ENCODE data around the gene VPS16. TPM values are rescaled to one million over a fixed set of nuclear protein-coding genes. Genes with fewer than 3 reads are reported as not detected.
"Not testable (repeated sequence)": the region's sequence is repeated elsewhere in the genome, so short reads cannot be mapped to it uniquely, and the experiment has no call there.

Gene VPS16
- total RNA-seq, 2 experiments from 2014 or later, result 47.0 to 55.2 TPM

DNA sequence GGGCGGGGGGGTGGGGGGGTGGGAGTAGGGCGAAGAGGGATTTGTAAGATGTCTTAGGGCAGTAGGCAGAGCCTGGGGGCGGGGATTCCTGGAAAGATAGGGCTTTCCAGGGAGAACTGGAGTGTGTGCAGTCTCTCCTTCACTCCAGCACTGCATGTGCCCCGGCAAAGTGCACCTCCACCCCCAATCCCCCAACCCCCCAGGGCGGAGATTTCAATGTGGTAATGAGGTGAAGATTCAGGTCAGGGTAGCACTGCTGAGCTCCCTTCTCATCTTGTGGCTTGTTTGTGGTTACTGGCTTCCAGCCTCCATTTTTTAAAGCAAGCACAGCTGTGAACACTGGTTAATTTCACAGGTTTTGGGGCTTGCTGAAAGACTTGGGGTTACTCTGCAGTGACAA, 18.5 kb upstream of the VPS16 start:
- ChIA-PET POLR2A (no interaction called here), CTCF (interaction anchor here (0.7 to 1.6 kb wide), 4 partner anchors 10 to 22 kb away, joined by 3 to 6 read pairs (median 4); no protein-coding TSS in a partner anchor)
- peaks cover 32% of the 10 kb centered on the region for H3K4me1 Mint-ChIP-seq (ENCODE audit: low read depth)
- H3K4me3 Mint-ChIP-seq, result peak overlapping the region; percentile 25
- no peaks in the 10 kb centered on the region for H3K9me3 Mint-ChIP-seq (ENCODE audit: insufficient read depth)
- peak; percentile 90 for ATAC-seq
- no peak overlapping the region for H3K27ac Mint-ChIP-seq
- no peaks in the 10 kb centered on the region for H3K36me3 Mint-ChIP-seq (ENCODE audit: low read depth)
- DNase-seq, result peak; percentile 82
- peaks cover 47% of the 10 kb centered on the region for H3K27me3 Mint-ChIP-seq (ENCODE audit: low read depth)

DNA sequence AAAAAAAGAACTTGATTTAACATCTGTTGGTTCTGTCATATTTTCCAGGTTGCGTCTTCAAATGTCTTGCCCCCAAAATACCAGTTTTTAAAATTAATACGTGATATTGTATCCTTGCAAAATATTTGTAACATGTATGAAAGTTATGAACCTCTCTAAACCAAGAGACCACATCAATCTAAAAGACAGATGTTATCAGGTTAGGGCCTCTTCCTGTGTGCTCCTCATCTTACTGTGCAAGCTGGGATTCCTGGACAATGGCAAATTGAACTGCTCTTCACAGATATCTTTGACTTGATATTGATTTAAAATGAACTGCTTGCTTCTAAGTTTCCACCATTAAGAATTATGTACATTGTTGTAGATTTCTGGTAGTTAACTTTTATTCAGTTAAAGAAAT, 14.8 kb upstream of the VPS16 start:
- Mint-ChIP-seq H3K27me3 (ENCODE audit: low read depth) (peaks cover 44% of the 10 kb centered on the region), H3K9me3 (ENCODE audit: insufficient read depth) (no peaks in the 10 kb centered on the region), H3K4me3 (peak overlapping the region; percentile 36), H3K27ac (no peak overlapping the region), H3K4me1 (ENCODE audit: low read depth) (peaks cover 26% of the 10 kb centered on the region), H3K36me3 (ENCODE audit: low read depth) (no peaks in the 10 kb centered on the region)
- DNase-seq, result no peak
- CTCF ChIA-PET, result interaction anchor here (0.6 to 1.4 kb wide), 2 partner anchors 11 to 337 kb away, joined by 3 read pairs; no protein-coding TSS in a partner anchor
- ATAC-seq, result peak; percentile 48
- POLR2A ChIA-PET, result interaction anchor here (0.6 kb wide), 1 partner anchor 21 kb away, joined by 3 read pairs; no protein-coding TSS in a partner anchor

DNA sequence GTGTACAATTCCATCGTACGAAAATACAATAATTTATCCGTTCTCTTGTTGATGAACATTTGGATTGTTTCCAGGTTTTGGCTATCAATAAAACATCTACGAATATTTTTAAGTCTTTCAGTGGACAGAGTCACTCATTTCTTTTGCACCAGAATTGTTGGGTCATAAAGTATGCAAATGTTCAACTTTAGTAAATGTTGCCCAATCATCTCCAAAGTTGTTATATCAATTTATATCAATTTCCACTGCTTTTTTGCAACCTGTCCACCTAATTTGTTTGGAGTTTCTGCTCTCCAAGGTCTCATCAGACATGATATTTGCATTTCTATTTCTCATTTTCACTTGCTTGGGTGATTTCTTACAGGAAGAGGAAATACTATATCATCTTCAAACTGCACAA, 13.9 kb upstream of the VPS16 start:
- Mint-ChIP-seq H3K4me3 (no peak overlapping the region), H3K9me3 (ENCODE audit: insufficient read depth) (no peaks in the 10 kb centered on the region), H3K4me1 (ENCODE audit: low read depth) (peaks cover 22% of the 10 kb centered on the region), H3K27ac (no peak overlapping the region), H3K36me3 (ENCODE audit: low read depth) (no peaks in the 10 kb centered on the region), H3K27me3 (ENCODE audit: low read depth) (peaks cover 38% of the 10 kb centered on the region)
- ChIA-PET CTCF (interaction anchor here (1.4 kb wide), 1 partner anchor 10 kb away, joined by 3 read pairs; no protein-coding TSS in a partner anchor), POLR2A (no interaction called here)
- ATAC-seq (no peak), DNase-seq (no peak)

DNA sequence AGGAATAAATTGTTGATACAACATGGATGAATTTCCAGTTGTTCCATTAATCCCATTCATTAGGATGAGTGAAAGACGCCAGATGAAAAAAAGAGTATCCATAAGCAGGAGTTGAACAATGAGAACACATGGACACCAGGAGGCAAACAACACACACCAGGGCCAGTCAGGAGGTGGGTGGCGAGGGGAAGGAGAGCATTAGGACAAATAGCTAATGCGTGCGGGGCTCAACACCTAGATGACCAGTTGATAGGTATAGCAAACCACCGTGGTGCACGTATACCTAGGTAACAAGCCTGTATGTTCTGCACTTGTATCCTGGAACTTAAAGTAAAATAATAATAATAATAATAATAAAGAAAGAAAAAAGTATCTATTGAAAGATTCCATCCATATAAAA, 11.2 kb upstream of the VPS16 start:
- H3K9me3 Mint-ChIP-seq (ENCODE audit: insufficient read depth), result no peaks in the 10 kb centered on the region
- ChIA-PET CTCF (no interaction called here), POLR2A (no interaction called here)
- no peak for DNase-seq
- peaks cover 19% of the 10 kb centered on the region for H3K4me1 Mint-ChIP-seq (ENCODE audit: low read depth)
- H3K36me3 Mint-ChIP-seq (ENCODE audit: low read depth), result no peaks in the 10 kb centered on the region
- no peak overlapping the region for H3K4me3 Mint-ChIP-seq
- no peak for ATAC-seq
- H3K27ac Mint-ChIP-seq, result no peak overlapping the region
- peaks cover 37% of the 10 kb centered on the region for H3K27me3 Mint-ChIP-seq (ENCODE audit: low read depth)

DNA sequence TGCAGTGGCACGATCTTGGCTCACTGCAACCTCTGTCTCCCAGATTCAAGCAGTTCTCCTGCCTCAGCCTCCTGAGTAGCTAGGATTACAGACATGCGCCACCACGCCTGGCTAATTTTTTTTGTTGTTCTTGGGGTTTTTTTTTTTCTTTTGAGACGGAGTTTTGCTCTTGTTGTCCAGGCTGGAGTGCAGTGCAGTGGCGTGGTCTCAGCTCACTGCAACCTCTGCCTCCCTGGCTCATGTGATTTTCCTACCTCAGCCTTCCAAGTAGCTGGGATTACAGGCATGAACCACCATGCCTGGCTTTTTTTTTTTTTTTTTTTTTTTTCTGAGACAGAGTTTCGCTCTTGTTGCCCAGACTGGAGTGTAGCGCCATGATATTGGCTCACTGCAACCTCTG, 9.3 kb upstream of the VPS16 start:
- H3K9me3 Mint-ChIP-seq (ENCODE audit: insufficient read depth); DNase-seq; POLR2A ChIA-PET; H3K27ac Mint-ChIP-seq; H3K4me3 Mint-ChIP-seq; ATAC-seq; H3K36me3 Mint-ChIP-seq (ENCODE audit: low read depth): not testable (repeated sequence)
- peaks cover 14% of the 10 kb centered on the region for H3K4me1 Mint-ChIP-seq (ENCODE audit: low read depth)
- H3K27me3 Mint-ChIP-seq (ENCODE audit: low read depth), result peaks cover 34% of the 10 kb centered on the region
- CTCF ChIA-PET, result interaction anchor here (1.5 kb wide), 1 partner anchor 9 kb away, joined by 6 read pairs; no protein-coding TSS in a partner anchor

DNA sequence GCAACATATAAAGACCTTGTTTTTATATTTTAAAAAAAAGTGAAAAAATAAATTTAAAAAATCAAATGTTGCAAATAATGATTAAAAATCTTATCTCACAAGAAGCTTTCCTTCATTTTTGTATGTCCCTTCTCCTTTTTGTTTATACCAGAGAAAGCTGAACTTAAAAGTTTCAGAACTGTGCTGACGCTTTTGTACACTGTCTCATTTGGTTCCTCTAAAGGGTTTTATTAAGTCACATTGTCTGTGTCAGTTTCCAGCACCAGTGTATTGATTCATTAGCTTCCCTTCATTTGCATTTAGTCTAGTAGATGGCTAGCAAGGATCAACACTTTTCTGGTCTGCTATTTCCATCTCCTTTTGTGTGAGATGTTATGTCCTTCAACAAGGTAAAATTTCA, 6.8 kb upstream of the VPS16 start:
- ChIA-PET CTCF (interaction anchor here (1.0 to 1.3 kb wide), 2 partner anchors 12 to 149 kb away, joined by 3 to 4 read pairs; no protein-coding TSS in a partner anchor), POLR2A (no interaction called here)
- no peak for ATAC-seq
- H3K36me3 Mint-ChIP-seq (ENCODE audit: low read depth), result no peaks in the 10 kb centered on the region
- peaks cover 14% of the 10 kb centered on the region for H3K27me3 Mint-ChIP-seq (ENCODE audit: low read depth)
- no peak overlapping the region for H3K4me3 Mint-ChIP-seq
- peaks cover 3% of the 10 kb centered on the region for H3K4me1 Mint-ChIP-seq (ENCODE audit: low read depth)
- no peaks in the 10 kb centered on the region for H3K9me3 Mint-ChIP-seq (ENCODE audit: insufficient read depth)
- H3K27ac Mint-ChIP-seq, result no peak overlapping the region
- DNase-seq, result no peak

DNA sequence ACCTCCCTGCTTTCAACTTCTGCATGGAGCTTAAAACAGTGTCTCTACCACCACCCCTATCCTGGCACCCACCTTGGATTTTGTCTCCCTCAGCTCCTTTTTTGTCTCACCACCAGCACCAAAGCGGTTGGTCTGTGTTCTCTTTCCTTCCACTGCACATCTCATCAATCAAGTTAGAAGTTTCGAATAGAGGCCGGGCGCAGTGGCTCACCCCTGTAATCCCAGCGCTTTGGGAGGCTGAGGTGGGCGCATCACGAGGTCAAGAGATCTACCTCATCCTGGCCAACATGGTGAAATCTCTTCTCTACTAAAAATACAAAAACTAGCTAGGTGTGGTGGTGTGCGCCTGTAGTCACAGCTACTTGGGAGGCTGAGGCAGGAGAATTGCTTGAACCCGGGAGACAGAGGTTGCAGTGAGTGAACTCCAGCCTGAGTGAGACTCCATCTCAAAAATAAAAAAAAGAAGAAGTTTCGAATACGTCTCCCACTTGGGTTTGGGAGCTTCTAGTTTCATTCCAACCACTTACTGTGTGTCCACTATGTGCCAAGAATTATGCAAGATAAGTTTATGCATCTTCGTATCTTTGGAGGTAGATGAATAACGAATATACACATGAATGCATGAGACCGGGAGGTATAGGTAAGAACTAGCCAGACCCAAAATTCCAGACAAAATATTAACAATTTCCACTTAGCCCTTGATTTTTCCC, 6.0 kb upstream of the VPS16 start:
- H3K27me3 Mint-ChIP-seq (ENCODE audit: low read depth), result peaks cover 9% of the 10 kb centered on the region
- H3K9me3 Mint-ChIP-seq (ENCODE audit: insufficient read depth), result no peaks in the 10 kb centered on the region
- H3K4me3 Mint-ChIP-seq, result no peak overlapping the region
- ChIA-PET POLR2A (interaction anchor here (0.7 kb wide), 1 partner anchor 76 kb away, joined by 3 read pairs; no protein-coding TSS in a partner anchor), CTCF (interaction anchor here (1.0 to 1.3 kb wide), 2 partner anchors 12 to 149 kb away, joined by 3 to 4 read pairs; no protein-coding TSS in a partner anchor)
- DNase-seq, result no peak
- no peak overlapping the region for H3K27ac Mint-ChIP-seq
- ATAC-seq, result no peak
- peaks cover 3% of the 10 kb centered on the region for H3K36me3 Mint-ChIP-seq (ENCODE audit: low read depth)
- peaks cover 9% of the 10 kb centered on the region for H3K4me1 Mint-ChIP-seq (ENCODE audit: low read depth)

DNA sequence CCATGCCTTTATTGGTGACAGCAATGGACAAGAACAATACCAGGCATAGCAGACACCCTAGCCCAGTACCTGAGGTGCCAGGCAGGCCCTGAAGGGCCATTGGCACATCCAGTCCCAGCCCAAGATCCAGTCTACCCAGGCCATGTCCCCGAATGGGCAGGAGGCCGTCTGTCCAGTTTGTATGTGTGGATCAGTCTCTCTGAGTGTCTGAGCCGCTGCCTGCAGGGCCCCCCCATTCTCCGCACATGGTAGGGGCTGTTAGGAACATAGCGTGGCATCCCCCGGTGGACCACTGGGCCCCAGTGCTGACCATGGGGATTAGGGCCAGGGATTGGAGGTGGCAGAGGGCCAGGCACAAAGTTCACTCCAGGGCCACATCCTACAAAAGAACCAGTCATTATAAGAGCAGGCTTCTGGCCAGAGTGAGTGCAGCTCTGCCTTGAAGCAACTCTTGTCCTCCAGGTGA, 5.2 kb upstream of the VPS16 start:
- H3K9me3 Mint-ChIP-seq (ENCODE audit: insufficient read depth), result no peaks in the 10 kb centered on the region
- no peak overlapping the region for H3K4me3 Mint-ChIP-seq
- peaks cover 9% of the 10 kb centered on the region for H3K4me1 Mint-ChIP-seq (ENCODE audit: low read depth)
- peaks cover 4% of the 10 kb centered on the region for H3K36me3 Mint-ChIP-seq (ENCODE audit: low read depth)
- DNase-seq, result no peak
- H3K27me3 Mint-ChIP-seq (ENCODE audit: low read depth), result peaks cover 2% of the 10 kb centered on the region
- H3K27ac Mint-ChIP-seq, result no peak overlapping the region
- no peak for ATAC-seq
- POLR2A ChIA-PET, result no interaction called here
- CTCF ChIA-PET, result interaction anchor here (1.5 kb wide), 1 partner anchor 147 kb away, joined by 5 read pairs; no protein-coding TSS in a partner anchor

DNA sequence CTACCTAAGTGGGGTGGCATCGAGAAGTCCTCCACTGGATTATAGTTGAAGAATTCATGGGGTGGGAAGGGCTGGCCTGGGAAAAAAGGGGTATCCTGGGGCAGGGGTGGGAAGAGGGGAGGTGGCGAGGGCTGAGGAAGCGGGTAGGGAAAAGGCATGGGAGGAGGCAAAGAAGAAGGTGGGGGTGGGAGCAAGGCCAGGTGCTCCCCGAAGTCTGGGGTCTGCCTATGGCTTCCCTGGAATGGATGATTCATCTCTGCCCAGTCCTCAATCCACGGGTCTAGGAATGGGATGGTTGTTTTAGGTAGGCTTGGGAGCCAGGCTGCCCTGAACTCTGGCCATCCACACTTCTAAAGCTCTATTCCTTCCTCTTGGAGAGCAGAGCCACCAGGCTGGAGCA, 4.5 kb upstream of the VPS16 start:
- ATAC-seq (no peak), DNase-seq (peak; percentile 16)
- Mint-ChIP-seq H3K27me3 (ENCODE audit: low read depth) (peaks cover 2% of the 10 kb centered on the region), H3K36me3 (ENCODE audit: low read depth) (peaks cover 4% of the 10 kb centered on the region), H3K4me1 (ENCODE audit: low read depth) (peaks cover 9% of the 10 kb centered on the region), H3K9me3 (ENCODE audit: insufficient read depth) (no peaks in the 10 kb centered on the region), H3K4me3 (no peak overlapping the region), H3K27ac (no peak overlapping the region)
- CTCF ChIA-PET, result interaction anchor here (1.2 to 1.5 kb wide), 2 partner anchors 10 to 148 kb away, joined by 3 to 5 read pairs; no protein-coding TSS in a partner anchor
- POLR2A ChIA-PET, result no interaction called here

DNA sequence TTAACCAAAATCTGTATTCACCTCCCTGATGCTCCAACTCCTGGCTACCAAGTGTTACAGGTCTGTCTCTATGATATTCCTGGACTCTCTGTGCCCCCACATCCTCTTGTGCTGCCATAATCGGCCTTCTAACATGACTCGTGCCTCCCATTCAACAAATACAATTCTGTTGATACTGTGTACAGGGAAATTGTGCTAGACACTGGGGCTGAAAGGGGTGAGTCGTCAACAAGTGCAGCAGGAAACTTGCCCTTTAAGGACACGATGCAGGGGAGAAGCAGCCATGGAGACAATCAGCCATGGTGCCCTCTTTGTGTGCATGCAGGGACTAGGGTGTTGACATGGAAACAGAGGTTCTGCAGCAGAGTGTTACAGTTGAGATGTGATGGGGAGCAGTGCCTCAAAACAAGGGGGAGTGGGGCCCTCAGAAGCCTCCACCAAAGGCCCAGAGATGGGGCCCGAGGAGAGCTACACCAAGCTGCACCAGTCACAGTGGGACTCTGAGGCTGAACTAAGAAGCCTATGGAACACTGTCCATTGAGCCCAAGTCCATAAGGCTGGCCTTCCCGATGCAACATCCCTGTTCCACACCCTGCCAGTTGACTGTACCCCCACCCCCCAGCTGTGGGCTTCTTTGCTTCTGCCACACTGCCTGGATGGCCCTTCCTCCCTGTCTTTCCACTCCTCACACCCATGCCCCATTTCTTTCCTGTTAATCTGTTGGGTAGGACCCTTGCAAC, 3.2 kb upstream of the VPS16 start:
- H3K4me1 Mint-ChIP-seq (ENCODE audit: low read depth), result peaks cover 10% of the 10 kb centered on the region

DNA sequence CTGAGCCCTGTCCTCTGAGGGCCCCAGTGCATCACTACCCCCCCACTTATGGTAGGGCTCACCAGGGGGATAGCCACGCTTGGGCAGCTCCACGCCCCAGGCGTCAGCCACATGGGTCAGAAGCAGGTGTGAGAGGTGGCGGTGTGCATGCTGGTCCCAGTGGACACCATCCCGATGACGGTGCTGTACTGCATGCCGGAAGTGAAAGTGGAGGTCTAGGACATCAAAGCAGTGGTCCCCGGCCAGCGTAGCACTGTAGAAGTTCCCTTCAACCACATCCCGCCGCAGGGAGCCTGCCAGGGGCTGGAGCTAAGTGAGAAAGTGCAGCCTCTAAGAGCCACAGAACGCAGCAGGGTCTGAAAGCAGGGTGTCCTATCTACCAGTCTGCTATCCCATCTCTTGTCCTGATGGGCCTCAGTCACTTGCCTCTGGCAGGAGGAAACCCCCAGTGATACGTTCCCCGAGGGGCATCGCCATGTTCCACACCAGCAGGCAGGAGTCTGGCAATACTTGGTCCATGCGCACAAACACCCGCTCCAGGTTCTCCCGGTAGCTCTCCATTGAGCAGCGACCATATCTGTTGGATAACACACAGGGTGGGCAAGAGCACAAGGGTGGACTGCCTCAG, 2.3 kb upstream of the VPS16 start:
- Mint-ChIP-seq H3K27me3 (ENCODE audit: low read depth) (peaks cover 2% of the 10 kb centered on the region), H3K27ac (peak overlapping the region; percentile 36), H3K9me3 (ENCODE audit: insufficient read depth) (no peaks in the 10 kb centered on the region), H3K4me3 (no peak overlapping the region), H3K4me1 (ENCODE audit: low read depth) (peaks cover 10% of the 10 kb centered on the region), H3K36me3 (ENCODE audit: low read depth) (peaks cover 6% of the 10 kb centered on the region)
- CTCF ChIA-PET, result interaction anchor here (0.8 kb wide), 1 partner anchor 150 kb away, joined by 3 read pairs; no protein-coding TSS in a partner anchor
- ATAC-seq, result no peak
- POLR2A ChIA-PET, result interaction anchor here (1.8 kb wide), 1 partner anchor 35 kb away, joined by 4 read pairs; the partner anchor contains the start of gene PTPRA
- no peak for DNase-seq

More for the DNA sequence above, 3.2 kb upstream of the VPS16 start:
- Mint-ChIP-seq H3K36me3 (ENCODE audit: low read depth) (peaks cover 4% of the 10 kb centered on the region), H3K4me3 (no peak overlapping the region), H3K27me3 (ENCODE audit: low read depth) (peaks cover 2% of the 10 kb centered on the region), H3K9me3 (ENCODE audit: insufficient read depth) (no peaks in the 10 kb centered on the region), H3K27ac (no peak overlapping the region)
- CTCF ChIA-PET, result interaction anchor here (0.8 kb wide), 1 partner anchor 149 kb away, joined by 3 read pairs; no protein-coding TSS in a partner anchor
- no peak for DNase-seq
- no peak for ATAC-seq
- POLR2A ChIA-PET, result interaction anchor here (1.8 kb wide), 1 partner anchor 36 kb away, joined by 4 read pairs; the partner anchor contains the start of gene PTPRA

Measured in activated CD8-positive, alpha-beta T cell treated with anti-CD3 and anti-CD28 coated beads, Interleukin-2, amount 10 ng/mL, durations not matched to agents 7 days and 5 days (primary cell).